WTC11 (cell line): ENCODE measurements around the gene ZMIZ1. TPM values are rescaled to one million over a fixed set of nuclear protein-coding genes. Genes with fewer than 3 reads are reported as not detected.

Source experiments
- ATAC-seq: fragments of 200-7000 bp; cut with Tn5 transposase; 2 replicates; pipeline ENCODE4 v1.10.0; 2021; ENCODE audit warnings: mild to moderate bottlenecking, moderate library complexity
- CTCF ChIA-PET: fragments of 300-600 bp; sonication (Branson Sonifier 250); formaldehyde crosslinking; loops from one replicate; lab custom pipeline; 2021; ENCODE audit warnings: antibody characterized with exemption; lab: Charles Lee
- POLR2A ChIA-PET: fragments of 350-600 bp; sonication (Branson Sonifier 250); formaldehyde crosslinking; loops from one replicate; lab custom pipeline; 2021; ENCODE audit warnings: antibody characterized with exemption; lab: Charles Lee
- DNase-seq: peaks from one replicate; pipeline ENCODE4 v3.0.0; 2021; ENCODE audit warnings: low spot score
- H3K27ac Mint-ChIP-seq: 2 replicates; pipeline ENCODE4 v1.8.0; 2021; ENCODE audit warnings: mixed read lengths
- H3K27me3 Mint-ChIP-seq: 2 replicates; pipeline ENCODE4 v1.8.0; 2021; ENCODE audit warnings: low read depth, mild to moderate bottlenecking, moderate library complexity, mixed read lengths
- H3K36me3 Mint-ChIP-seq: 2 replicates; pipeline ENCODE4 v1.8.0; 2021; ENCODE audit warnings: mixed read lengths
- H3K4me1 Mint-ChIP-seq: 2 replicates; pipeline ENCODE4 v1.8.0; 2022; ENCODE audit warnings: mixed read lengths
- H3K4me3 Mint-ChIP-seq: 2 replicates; pipeline ENCODE4 v1.8.0; 2021; ENCODE audit warnings: mild to moderate bottlenecking, moderate library complexity, mixed read lengths
- H3K9me3 Mint-ChIP-seq: 2 replicates; pipeline ENCODE4 v1.8.0; 2021; ENCODE audit warnings: mixed read lengths
- CREB1 ChIP-seq: sonication (generic); formaldehyde crosslinking; IDR thresholded peaks from 2 replicates; pipeline ENCODE4 v1.8.0; 2023; ENCODE audit warnings: mild to moderate bottlenecking, missing genetic modification reagents
- FOXP1 ChIP-seq: sonication (generic); formaldehyde crosslinking; IDR thresholded peaks from 2 replicates; pipeline ENCODE4 v1.8.0; 2022; ENCODE audit warnings: missing genetic modification reagents, mild to moderate bottlenecking, moderate library complexity, borderline replicate concordance
- GRHL2 ChIP-seq: fragments of 250-450 bp; sonication (Bioruptor Pico); IDR thresholded peaks from 2 replicates; pipeline ENCODE4 v1.8.0; 2022; ENCODE audit warnings: mild to moderate bottlenecking, moderate library complexity; ENCODE audit not compliant: insufficient replicate concordance, severe bottlenecking
- GTF2I ChIP-seq: fragments of 250-450 bp; sonication (Bioruptor Pico); conservative IDR thresholded peaks from 2 replicates; pipeline ENCODE4 v1.4.0; 2021; ENCODE audit warnings: mild to moderate bottlenecking
- NR1H2 ChIP-seq: sonication (generic); formaldehyde crosslinking; IDR thresholded peaks from 2 replicates; pipeline ENCODE4 v1.9.0; 2021; ENCODE audit warnings: mild to moderate bottlenecking, moderate library complexity, missing genetic modification reagents
- TCF7 ChIP-seq: sonication (generic); formaldehyde crosslinking; IDR thresholded peaks from 2 replicates; pipeline ENCODE4 v1.8.0; 2022; ENCODE audit warnings: mild to moderate bottlenecking, low read depth, missing genetic modification reagents, moderate library complexity
- ZNF263 ChIP-seq: sonication (generic); formaldehyde crosslinking; IDR thresholded peaks from 2 replicates; pipeline ENCODE4 v1.8.1; 2022; ENCODE audit warnings: low read depth, mild to moderate bottlenecking, moderate library complexity, missing genetic modification reagents
- ZNF532 ChIP-seq: fragments of 250-450 bp; sonication (Bioruptor Pico); IDR thresholded peaks from 2 replicates; pipeline ENCODE4 v1.9.0; 2021; ENCODE audit warnings: mild to moderate bottlenecking, borderline replicate concordance
- ZNF671 ChIP-seq: fragments of 250-450 bp; sonication (Bioruptor Pico); IDR thresholded peaks from 2 replicates; pipeline ENCODE4 v1.8.0; 2021; ENCODE audit warnings: mild to moderate bottlenecking
- ZSCAN18 ChIP-seq: fragments of 250-450 bp; sonication (Bioruptor Pico); IDR thresholded peaks from 2 replicates; pipeline ENCODE4 v2.1.2; 2022; ENCODE audit warnings: mild to moderate bottlenecking, moderate library complexity
- total RNA-seq: library from RNA; stranded (reverse); gene quantifications from 3 replicates; pipeline ENCODE4 v1.2.3, GENCODE V29; 2021
- TF ChIP-seq, protein P1 (sequence below): sonication (generic); formaldehyde crosslinking; IDR thresholded peaks from 2 replicates; pipeline ENCODE4 v1.8.1; 2023; ENCODE audit warnings: mild to moderate bottlenecking, missing genetic modification reagents
- TF ChIP-seq, protein P2 (sequence below): sonication (generic); formaldehyde crosslinking; conservative IDR thresholded peaks from 2 replicates; pipeline ENCODE4 v1.8.1; 2022; ENCODE audit warnings: mild to moderate bottlenecking, missing genetic modification reagents
- TF ChIP-seq, protein P3 (sequence below): sonication (generic); formaldehyde crosslinking; IDR thresholded peaks from 2 replicates; pipeline ENCODE4 v1.8.0; 2022; ENCODE audit warnings: mild to moderate bottlenecking, missing genetic modification reagents

Gene ZMIZ1
- total RNA-seq, 1 experiment from 2014 or later: 44.4 TPM

DNA sequence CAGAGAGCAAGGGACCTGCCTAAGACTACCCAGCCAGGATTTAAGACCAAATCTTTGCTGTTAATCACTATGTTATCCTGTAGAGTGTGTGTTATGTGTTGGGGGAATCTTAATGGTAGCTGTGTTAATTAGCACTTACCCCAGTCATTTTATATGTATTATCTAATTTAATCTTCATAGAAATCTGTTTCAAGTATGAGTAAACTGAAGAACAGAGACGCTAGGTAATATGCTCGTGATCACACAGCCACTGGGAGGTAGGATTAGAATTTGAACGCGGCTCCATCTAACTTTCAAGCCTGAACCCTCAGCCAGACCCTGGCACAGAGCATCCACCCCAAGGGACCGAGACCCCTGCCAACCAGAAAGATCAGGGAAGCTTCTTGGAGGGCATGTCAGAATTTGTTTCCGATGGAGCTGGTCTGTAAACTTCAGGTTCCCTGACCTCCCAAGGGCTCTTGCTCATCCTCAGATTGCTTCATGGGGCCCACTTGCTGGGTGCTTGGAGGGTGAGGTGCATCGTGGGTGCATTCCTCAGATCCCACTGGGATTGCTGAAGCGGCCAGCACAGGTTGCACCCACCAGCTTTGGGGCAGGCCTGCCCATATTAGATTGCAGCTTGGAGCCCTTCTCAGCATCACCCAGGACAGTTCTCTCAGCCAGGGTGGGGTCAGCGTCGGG lies 105.0 kb downstream of the ZMIZ1 start (continued):
- TF ChIP-seq, protein P1, sequence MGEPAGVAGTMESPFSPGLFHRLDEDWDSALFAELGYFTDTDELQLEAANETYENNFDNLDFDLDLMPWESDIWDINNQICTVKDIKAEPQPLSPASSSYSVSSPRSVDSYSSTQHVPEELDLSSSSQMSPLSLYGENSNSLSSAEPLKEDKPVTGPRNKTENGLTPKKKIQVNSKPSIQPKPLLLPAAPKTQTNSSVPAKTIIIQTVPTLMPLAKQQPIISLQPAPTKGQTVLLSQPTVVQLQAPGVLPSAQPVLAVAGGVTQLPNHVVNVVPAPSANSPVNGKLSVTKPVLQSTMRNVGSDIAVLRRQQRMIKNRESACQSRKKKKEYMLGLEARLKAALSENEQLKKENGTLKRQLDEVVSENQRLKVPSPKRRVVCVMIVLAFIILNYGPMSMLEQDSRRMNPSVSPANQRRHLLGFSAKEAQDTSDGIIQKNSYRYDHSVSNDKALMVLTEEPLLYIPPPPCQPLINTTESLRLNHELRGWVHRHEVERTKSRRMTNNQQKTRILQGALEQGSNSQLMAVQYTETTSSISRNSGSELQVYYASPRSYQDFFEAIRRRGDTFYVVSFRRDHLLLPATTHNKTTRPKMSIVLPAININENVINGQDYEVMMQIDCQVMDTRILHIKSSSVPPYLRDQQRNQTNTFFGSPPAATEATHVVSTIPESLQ (CRISPR knock-in tag): no peak

DNA sequence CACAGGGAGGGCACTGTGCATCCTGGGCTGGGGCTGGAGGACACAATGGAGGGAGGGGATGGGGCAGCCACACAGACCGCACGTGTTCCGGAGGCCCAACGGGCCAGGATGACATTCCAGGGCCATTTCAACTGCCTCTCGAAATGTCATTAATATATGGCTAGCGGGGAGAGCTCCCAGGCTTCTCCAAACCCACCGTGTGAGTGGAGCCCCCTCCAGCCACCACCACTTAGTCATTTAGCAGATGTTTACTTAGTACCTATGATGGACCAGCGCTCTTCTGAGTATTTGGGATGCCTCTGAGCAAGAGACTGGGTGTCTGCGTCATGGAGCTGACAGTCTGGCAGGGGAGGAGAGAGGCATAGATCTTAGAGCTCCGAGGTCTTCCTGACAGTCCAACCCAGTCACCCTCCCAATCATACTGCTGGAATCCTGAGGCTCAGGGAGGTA lies 107.3 kb downstream of the ZMIZ1 start:
- Mint-ChIP-seq H3K27me3 (no peaks in the 10 kb centered on the region), H3K36me3 (no peaks in the 10 kb centered on the region), H3K4me1 (peaks cover 24% of the 10 kb centered on the region), H3K9me3 (no peaks in the 10 kb centered on the region)
- no peak for ATAC-seq
- CTCF ChIA-PET: interaction anchor here (1.6 to 3.4 kb wide), 2 partner anchors 11 to 19 kb away, joined by 3 to 17 read pairs; no protein-coding TSS in a partner anchor
- no peak for TF ChIP-seq GRHL2 (CRISPR knock-in tag)
- no peak for TF ChIP-seq FOXP1 (CRISPR knock-in tag)
- TF ChIP-seq, protein P2, sequence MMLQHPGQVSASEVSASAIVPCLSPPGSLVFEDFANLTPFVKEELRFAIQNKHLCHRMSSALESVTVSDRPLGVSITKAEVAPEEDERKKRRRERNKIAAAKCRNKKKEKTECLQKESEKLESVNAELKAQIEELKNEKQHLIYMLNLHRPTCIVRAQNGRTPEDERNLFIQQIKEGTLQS (CRISPR knock-in tag): no peak
- no peak for TF ChIP-seq TCF7
- TF ChIP-seq GTF2I (CRISPR knock-in tag): no peak
- no peak for TF ChIP-seq NR1H2 (CRISPR knock-in tag)
- no peak for TF ChIP-seq CREB1 (CRISPR knock-in tag)
- no peak for TF ChIP-seq ZNF671 (CRISPR knock-in tag)
- no peak for TF ChIP-seq ZNF532
- TF ChIP-seq, protein P3, sequence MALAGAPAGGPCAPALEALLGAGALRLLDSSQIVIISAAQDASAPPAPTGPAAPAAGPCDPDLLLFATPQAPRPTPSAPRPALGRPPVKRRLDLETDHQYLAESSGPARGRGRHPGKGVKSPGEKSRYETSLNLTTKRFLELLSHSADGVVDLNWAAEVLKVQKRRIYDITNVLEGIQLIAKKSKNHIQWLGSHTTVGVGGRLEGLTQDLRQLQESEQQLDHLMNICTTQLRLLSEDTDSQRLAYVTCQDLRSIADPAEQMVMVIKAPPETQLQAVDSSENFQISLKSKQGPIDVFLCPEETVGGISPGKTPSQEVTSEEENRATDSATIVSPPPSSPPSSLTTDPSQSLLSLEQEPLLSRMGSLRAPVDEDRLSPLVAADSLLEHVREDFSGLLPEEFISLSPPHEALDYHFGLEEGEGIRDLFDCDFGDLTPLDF (CRISPR knock-in tag): no peak
- TF ChIP-seq ZNF263 (CRISPR knock-in tag): no peak
- no peak for TF ChIP-seq ZSCAN18 (CRISPR knock-in tag)
- TF ChIP-seq, all 79 proteins: peak for 0
- POLR2A ChIA-PET: interaction anchor here (1.0 kb wide), 1 partner anchor 107 kb away, joined by 3 read pairs; the partner anchor contains the start of gene ZMIZ1
- DNase-seq: no peak
- Mint-ChIP-seq H3K4me3 (no peak overlapping the region), H3K27ac (no peak overlapping the region)
